Stimulated activated CD8-positive, alpha-beta memory T cell treated with anti-CD3 and anti-CD28 coated beads, Interleukin-12 subunit alpha, Interleukin-12 subunit beta, amount 100 ng/mL, for 24 hours (primary cell): ENCODE data around the gene ADAMTS14.
"Not testable (repeated sequence)": the region's sequence is repeated elsewhere in the genome, so short reads cannot be mapped to it uniquely, and the experiment has no call there.

Experiments used
- DNase-seq: peaks from one replicate; pipeline ENCODE4 v3.0.0-alpha.2; 2020; ENCODE audit errors: extremely low read depth

The ADAMTS14 gene

GRCh38 chr10:70751356-70751755 lies 79.0 kb downstream of the ADAMTS14 start:
- no peak for DNase-seq

GRCh38 chr10:70751991-70752390 lies 79.7 kb downstream of the ADAMTS14 start:
- DNase-seq, result no peak

DNA sequence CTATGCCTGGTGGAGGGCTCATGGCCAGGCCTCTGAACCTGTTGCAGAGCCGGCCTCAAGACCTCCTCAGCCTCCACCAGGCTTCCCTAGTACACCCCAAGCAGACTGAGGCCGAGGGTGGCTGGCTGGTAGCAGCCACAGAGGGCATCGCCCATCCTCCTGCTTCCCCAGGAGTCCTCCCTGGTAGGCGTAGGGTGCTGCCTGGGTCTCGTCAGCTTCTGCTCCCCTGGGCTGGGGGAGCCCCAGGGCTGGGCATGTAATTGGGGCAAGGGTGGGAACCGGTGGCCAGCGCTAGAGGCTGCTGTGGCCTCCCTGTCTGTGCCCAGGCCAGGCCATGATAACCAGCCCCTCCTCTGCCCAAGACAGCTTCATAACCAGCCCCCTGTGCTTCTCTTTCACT lies 80.3 kb downstream of the ADAMTS14 start:
- DNase-seq, result no peak

DNA sequence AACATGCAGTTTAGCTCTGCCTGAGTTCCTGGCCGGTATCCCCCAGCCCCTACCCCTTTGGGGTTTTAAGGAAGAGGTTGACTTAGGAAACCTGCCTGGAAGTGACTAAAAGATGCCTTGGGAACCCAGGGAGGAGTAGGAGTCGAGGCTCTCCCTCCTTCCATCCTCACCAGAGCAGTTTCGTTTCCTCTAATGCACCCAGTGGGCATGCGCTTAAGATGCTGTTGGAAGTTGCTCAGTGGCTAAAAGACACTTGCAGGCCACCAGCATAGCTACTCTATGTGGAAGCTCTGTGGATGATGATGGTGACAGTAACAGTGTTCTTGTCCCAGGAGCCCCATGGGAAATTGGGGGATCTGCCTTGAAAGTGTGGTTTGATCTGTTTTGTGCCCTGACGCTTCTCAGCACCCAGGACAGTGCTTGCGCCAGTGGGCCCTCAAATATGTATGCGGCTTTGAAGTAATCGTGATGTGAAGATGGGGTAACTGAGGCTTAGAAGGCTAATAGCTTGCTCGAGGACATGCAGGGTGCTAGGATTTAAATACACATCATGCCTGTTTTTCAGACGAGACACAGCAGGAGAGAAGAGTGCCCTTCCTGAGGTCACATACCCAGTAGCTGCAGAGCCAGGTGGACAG lies 80.8 kb downstream of the ADAMTS14 start:
- DNase-seq, result no peak

DNA sequence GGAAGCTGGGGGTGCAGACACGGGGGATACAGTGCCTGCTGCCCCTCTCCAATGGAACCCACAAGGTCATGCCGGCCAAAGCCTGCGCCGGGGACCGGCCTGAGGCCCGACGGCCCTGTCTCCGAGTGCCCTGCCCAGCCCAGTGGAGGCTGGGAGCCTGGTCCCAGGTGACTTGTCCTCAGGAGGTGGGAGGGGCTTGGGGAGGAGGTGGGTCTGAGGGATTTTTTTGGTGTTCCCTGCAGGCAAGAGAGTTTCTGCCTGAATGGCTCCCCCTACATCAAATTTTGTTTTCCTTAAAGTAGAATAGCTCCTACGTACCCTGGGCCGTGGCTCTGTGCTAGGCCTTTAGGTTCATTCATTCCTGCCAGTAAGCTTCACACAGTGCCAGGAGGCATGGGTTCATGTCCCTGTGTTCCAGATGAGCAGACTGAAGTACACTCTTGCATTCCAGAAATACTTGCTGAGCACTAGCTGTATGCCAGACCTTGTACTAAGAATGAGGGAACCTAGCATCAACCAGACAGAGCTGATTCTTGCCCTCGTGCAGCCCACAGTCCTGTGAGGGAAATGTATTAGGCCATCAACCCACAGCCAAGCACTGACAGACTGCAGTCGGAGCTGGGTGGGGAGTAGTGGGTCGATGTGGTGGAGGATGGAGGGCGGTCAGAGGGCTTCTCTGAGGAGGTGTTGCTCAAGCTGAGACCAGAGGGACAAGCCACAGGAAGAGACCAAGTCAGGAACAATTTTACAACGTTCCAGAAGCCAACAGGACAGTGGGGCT lies 81.7 kb downstream of the ADAMTS14 start:
- no peak for DNase-seq

DNA sequence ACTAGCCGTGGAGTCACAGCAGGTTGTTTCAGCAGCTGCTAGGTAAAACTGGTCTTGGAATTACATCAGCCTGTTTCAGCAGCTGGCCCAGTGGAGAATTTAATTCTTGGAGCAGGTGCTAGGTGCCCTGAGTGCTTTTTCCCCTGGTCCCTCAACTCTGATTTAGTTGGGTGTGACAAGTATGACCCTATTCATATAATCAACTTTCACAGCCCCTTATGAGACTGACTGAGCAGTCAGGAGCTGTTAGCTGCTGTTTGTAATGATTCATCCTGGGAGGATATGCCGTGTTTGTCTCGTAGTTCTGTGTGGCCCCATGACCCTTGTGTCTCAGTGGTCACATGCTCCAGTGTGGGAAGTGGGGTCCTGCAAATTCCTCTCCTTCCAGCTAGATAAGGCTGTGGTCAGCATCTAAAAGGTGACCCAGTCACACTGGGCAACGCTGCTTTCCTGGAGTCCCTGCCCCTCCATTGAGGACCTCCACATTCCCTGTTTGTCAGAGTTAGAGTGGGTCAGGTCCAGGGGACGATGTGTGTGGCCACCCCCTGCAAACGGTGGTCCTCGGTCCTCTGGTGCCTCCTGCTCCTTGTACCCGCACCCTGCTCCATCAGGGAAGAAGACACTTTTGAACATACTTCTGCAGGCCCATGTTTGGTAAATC lies 84.5 kb downstream of the ADAMTS14 start:
- no peak for DNase-seq

GRCh38 chr10:70757856-70758255 lies 85.5 kb downstream of the ADAMTS14 start:
- DNase-seq, result no peak

- DNase-seq, result peak; percentile 25
Observed at GRCh38 chr10:70758757-70759514, 86.6 kb downstream of the ADAMTS14 start.

DNA sequence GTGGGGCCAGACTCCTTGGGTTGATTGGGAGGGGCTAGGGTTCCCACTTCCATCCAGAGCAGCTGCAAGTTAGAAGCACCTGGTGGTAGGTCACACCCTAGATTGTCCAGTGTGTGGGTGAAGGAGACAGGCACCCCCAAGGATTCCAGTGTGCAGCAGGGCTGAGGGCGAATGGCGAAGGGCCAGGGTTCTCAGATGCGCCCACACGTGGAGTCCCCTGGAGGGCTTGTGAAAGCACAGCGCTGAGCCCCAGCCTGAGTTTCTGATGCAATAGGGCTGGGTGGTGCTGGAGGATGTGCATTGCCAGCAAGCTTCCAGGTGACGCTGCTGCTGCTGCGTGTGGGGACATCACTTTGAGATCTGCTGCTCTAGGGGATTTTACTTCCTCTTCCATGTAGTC lies 87.5 kb downstream of the ADAMTS14 start:
- DNase-seq, result no peak

DNA sequence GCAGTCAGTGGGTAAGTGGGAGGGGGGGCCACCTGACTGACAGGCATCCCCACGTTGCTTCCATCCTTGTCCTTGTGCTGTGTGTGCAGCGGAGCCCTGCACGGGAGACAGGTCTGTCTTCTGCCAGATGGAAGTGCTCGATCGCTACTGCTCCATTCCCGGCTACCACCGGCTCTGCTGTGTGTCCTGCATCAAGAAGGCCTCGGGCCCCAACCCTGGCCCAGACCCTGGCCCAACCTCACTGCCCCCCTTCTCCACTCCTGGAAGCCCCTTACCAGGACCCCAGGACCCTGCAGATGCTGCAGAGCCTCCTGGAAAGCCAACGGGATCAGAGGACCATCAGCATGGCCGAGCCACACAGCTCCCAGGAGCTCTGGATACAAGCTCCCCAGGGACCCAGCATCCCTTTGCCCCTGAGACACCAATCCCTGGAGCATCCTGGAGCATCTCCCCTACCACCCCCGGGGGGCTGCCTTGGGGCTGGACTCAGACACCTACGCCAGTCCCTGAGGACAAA lies 88.0 kb downstream of the ADAMTS14 start:
- no peak for DNase-seq

DNA sequence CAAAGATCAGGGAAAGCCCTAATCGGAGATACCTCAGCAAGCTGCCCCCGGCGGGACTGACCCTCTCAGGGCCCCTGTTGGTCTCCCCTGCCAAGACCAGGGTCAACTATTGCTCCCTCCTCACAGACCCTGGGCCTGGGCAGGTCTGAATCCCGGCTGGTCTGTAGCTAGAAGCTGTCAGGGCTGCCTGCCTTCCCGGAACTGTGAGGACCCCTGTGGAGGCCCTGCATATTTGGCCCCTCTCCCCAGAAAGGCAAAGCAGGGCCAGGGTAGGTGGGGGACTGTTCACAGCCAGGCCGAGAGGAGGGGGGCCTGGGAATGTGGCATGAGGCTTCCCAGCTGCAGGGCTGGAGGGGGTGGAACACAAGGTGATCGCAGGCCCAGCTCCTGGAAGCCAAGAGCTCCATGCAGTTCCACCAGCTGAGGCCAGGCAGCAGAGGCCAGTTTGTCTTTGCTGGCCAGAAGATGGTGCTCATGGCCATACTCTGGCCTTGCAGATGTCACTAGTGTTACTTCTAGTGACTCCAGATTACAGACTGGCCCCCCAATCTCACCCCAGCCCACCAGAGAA lies 88.8 kb downstream of the ADAMTS14 start:
- DNase-seq, result no peak

DNA sequence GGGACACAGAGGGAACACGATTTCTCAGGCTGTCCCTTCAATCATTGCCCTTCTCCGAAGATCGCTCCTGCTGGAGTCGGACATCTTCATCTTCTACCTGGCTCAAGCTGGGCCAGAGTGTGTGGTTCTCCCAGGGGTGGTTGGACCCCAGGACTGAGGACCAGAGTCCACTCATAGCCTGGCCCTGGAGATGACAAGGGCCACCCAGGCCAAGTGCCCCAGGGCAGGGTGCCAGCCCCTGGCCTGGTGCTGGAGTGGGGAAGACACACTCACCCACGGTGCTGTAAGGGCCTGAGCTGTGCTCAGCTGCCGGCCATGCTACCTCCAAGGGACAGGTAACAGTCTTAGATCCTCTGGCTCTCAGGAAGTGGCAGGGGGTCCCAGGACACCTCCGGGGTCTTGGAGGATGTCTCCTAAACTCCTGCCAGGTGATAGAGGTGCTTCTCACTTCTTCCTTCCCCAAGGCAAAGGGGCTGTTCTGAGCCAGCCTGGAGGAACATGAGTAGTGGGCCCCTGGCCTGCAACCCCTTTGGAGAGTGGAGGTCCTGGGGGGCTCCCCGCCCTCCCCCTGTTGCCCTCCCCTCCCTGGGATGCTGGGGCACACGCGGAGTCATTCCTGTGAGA lies 89.5 kb downstream of the ADAMTS14 start:
- no peak for DNase-seq

DNA sequence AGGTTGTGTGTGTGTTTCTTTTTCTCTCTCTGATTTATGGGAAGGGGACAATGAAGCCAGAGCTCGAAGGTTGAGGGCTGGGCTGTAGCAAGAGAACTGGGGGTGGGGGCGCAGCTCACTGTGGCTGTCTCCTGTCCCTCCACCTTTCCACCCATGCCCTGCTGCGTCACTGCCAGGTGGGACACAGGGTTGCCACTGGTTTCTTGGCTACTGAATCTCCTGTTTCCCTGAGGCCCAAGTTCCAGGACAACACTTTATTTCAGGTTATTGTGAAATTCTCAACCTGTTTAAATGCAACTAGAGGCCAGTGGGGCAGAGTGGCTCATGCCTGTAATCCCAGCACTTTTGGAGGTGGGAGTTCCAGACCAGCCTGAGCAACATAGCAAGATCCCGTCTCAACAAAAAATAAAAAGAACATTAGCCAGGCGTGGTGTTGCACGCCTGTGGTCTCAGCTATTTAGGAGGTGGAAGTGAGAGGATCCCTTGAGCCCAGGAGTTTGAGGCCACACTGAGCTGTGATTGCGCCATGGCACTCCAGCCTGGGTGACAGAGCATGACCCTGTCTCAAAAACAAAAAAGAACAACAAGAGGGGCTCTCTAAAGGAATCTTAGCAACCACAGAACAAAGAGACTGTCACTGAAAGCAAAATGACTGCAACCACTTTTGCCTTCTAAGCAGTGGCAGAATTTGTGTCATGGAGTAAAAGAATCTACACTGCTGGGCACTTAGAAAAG lies 90.3 kb downstream of the ADAMTS14 start:
- no peak for DNase-seq

- no peak for DNase-seq
Observed at GRCh38 chr10:70763567-70763966, 91.3 kb downstream of the ADAMTS14 start.

GRCh38 chr10:70765794-70766594 lies 93.7 kb downstream of the ADAMTS14 start:
- no peak for DNase-seq

DNA sequence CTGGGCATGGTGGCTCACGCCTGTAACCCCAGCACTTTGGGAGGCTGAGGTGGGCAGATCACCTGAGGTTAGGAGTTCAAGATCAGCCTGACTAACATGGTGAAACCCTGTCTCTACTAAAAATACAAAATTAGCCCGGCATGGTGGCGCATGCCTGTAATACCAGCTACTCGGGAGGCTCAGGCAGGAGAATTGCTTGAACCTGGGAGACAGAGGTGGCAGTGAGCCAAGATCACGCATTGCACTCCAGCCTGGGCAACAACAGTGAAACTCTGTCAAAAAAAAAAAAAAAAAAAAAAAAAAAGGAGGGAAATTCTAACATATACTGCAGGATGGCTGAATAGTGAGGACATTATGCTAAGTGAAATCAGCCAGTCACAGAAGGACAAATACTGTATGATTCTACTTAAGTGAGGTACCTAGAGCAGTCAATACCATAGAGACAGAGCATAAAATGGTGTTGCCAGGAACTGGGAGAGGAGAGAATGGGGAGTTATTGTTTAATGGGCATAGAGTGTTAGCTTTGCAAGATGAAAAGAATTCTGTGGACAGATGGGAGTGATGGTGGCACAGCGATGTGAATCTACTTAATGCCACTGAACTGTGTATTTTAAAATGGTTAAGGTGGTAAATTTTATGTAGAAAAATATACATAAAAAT lies 95.8 kb downstream of the ADAMTS14 start:
- not testable (repeated sequence) for DNase-seq

- DNase-seq, result no peak
Observed at GRCh38 chr10:70769121-70769520, 96.8 kb downstream of the ADAMTS14 start.

GRCh38 chr10:70770001-70770400 lies 97.7 kb downstream of the ADAMTS14 start:
- DNase-seq, result no peak

- not testable (repeated sequence) for DNase-seq
Observed at GRCh38 chr10:70770516-70770915, 98.2 kb downstream of the ADAMTS14 start.
